ENCODE results near the gene ZBTB7C.

DNA sequence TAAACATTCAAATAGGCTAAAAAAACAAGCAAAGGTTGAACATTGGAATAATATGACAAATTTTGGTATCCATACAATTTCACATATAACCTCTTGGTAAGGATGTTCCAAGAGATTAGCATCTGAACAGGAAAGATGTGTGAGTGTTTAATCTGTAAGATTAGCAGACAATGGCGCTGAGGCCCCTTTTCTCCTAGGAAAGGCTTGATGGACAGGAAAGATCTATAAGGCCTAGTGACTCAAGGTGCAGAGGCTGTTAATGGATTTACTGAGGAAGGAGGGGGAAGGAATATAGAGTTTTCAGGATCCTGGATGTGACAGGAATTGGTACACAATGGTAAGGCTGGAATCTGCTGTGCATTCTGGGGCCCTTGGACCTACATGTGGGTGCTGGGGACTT, 430.6 kb downstream of the ZBTB7C start:
- TF ChIP-seq, protein P1, sequence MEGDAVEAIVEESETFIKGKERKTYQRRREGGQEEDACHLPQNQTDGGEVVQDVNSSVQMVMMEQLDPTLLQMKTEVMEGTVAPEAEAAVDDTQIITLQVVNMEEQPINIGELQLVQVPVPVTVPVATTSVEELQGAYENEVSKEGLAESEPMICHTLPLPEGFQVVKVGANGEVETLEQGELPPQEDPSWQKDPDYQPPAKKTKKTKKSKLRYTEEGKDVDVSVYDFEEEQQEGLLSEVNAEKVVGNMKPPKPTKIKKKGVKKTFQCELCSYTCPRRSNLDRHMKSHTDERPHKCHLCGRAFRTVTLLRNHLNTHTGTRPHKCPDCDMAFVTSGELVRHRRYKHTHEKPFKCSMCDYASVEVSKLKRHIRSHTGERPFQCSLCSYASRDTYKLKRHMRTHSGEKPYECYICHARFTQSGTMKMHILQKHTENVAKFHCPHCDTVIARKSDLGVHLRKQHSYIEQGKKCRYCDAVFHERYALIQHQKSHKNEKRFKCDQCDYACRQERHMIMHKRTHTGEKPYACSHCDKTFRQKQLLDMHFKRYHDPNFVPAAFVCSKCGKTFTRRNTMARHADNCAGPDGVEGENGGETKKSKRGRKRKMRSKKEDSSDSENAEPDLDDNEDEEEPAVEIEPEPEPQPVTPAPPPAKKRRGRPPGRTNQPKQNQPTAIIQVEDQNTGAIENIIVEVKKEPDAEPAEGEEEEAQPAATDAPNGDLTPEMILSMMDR (IDR thresholded peaks at IDR 0.05), result no peak
- no peak for TF ChIP-seq POLR2A (IDR thresholded peaks at IDR 0.05)
